ENCODE measurements around the gene CCDC154. TPM values are rescaled to one million over a fixed set of nuclear protein-coding genes. Genes with fewer than 3 reads are reported as not detected.
"Not testable (repeated sequence)": the region's sequence is repeated elsewhere in the genome, so short reads cannot be mapped to it uniquely, and the experiment has no call there.

CCDC154 gene
- total RNA-seq, 2 donors from 2014 or later, result 0.68 to 1.1 TPM

DNA sequence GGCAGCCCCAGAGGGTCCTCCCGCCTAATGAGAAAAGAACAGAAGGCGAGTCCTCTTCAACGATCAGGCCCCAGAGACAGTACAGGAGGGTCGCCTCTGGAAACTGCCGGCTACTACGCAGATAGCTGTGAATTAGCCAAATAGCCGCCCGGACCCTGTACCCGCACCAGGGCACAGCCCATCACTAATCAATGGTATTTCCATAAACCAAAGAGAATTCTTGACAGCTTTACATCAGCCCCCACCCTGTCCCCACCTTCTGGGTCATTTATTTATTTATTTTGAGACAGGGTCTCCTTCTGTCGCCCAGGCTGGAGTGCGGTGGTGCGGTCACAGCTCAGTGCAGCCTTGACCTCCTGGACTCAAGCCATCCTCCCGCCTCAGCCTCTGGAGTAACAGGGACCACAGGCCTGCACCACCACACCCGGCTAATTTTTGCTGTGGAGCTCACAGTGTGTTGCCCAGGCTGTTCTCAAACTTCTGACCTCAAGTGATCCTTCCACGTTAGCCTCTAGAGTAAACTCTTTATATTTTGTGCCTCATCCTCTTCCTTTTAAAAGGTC lies 31.3 kb upstream of the CCDC154 start:
- ATAC-seq (no peak), DNase-seq (no peak)
- intact Hi-C loops (cut with DNase I), result no loop called here

DNA sequence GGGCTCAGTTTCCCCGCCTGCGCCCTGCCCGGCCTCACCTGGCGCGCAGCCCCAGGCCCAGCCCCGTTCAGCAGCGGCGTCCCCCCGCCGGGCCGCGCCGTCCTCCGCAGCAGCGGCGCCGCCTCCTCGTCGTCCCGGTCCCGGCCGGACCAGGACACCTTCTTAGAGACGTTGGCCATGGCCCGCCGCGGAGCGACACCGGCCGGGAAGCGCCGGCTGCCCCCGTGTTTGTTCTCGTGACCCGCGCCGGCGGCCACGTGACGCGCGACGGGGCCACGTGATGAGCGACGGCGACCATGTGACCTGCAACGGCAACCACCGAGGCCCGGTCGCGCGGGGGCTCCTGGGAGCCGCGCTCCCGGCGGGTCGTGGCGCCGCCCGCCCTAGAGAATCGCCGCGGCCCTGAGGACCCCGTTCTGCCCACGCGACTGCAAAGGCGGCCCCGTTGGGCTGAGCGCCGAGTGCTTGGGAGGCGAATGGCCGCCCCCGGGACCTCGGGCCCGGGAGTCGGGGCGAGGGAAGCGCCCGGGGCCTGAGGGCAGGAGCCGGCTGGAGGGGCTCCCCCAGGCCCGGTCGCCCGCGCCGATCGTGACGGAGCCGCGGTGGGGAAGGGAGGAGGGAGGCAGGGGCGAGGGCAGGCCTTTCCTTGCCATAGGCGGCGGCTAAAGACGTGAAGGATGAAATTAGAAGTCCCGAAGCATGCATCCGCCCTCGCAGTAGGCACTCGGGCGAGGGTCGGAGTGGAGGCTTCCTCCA lies 30.6 kb upstream of the CCDC154 start, which contains the start of gene CLCN7:
Gene CLCN7, minus strand, starts transcription at position 233 of the 756 bp plus-strand sequence. Its CDS starts 54 bp downstream, at position 179.
- ATAC-seq, result peak; percentile 96 to 99
- intact Hi-C loops (cut with DNase I), result no loop called here
- peak; percentile 94 for DNase-seq

DNA sequence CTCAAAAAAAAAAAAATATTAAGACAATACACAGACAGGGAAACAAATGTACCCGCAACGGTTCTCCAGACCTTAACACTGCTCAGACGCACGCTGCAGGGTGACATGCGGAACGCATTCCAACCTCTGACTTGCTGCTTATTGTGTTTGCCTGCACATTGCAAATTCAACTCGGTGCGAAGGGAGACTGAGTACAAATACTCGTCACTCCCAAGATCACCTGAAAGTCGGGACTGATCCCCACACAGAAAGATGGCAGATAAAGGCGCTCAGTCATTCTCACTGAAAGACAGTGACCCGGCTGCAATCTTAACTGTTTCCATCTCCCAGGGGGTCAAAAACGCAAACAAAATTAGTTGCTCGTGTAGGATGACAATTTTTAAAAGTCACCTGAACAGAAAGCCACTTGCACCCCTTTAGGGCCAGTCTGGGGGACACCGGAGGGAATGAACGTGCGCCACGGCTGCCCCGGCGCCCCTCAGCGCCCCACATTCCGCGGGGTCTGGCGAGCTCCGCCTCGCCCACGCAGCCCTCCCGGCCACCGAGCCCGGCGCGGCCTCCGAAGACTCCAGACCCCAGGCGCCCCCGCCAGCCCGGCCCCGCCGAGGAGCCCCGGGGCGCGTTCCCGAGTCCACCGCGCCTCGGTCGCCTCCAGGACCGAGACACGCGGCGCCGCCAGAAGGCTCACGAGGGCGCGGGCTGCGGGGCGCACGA lies 29.9 kb upstream of the CCDC154 start:
- intact Hi-C loops (cut with DNase I), result no loop called here
- DNase-seq, result no peak
- peak in 1 of 2 donors; percentile 17 for ATAC-seq

DNA sequence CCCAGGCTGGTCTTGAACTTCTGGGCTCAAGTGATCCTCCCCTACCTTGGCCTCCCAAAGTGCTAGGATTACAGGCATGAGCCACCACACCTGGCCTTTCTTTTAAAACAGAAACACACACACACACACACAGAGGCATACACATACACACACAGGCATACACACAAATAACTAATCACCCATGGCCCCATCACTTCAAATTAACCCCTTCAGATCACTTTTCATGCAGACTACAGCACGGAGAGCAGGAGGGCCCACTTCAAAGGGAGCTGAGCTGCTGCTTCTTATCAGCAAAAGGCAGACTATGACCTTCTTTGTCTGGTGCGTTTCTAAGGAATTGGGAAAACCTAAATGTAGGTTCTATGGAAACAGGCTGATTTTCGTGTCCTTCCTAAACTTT lies 28.6 kb upstream of the CCDC154 start:
- intact Hi-C loops (cut with DNase I), result no loop called here
- DNase-seq (no peak), ATAC-seq (no peak)

DNA sequence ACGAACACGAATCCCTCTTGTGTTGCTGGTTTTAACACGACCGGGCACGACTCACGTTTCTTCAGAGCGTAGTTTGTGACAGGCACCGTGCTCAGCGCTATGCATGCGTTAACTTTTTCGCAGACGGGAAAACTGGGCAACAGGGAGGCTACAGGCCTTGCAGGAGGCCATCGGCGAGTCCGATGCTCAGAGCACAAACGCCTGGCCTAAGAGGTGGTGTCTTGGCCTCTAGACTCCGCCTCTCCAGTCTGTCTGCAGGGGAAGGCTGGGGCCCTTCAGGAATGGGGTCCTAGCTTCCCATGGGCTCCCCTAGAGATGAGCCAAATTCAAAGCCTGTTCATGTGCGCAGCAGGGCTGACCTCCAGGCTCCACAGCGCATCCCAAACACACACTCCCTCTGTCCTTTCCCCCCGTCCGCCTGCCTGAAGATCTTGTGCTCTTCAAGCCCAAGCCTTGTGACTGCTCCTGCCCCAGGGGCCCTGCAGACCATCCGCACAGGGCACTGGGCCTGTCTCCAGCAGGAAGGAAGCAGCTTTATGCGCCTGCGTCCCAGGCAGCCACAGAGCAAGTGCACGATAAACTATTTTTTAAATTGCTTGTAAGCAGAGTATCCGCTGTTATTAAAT lies 27.3 kb upstream of the CCDC154 start:
- ATAC-seq (no peak), DNase-seq (no peak)
- intact Hi-C loops (cut with DNase I), result no loop called here

DNA sequence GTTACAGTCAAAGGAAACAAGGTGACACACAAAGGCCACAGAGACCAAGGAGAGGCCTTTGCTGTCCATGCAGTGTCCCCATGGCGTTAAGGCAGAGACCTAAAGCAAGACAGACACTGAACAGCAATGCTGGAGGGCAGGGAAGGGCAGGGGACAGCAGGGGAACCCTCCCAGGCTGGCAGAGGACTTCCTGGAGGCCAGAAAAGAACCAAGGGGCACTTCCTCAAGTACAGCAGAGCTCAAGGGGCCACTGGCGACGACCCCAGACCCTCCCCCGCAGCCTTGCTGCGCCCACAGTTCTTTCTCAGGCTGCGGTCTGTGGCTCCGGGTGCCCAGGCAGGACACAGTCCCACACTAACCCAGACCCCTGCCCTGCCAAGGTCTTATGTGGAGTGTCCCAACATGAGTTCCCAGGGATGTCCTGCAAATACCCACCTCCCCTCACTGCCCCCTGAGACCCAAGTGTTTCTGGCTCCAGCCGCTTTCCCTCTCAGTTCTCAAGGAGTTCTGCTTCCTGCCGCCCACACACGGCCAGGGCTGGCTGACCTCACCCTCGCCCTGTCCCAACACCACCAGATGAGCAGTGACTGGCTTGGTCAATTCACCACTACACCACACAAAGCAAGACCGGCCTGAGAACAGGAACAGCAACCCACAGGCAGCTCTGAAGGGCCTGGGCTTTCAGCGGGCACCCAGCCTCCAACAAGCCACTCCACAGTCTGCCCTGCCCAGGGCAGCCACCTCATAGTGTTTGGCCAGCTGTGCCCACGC lies 26.3 kb upstream of the CCDC154 start:
- intact Hi-C loops (cut with DNase I), result no loop called here
- ATAC-seq, result peak in 1 of 2 donors; percentile 31
- no peak for DNase-seq

DNA sequence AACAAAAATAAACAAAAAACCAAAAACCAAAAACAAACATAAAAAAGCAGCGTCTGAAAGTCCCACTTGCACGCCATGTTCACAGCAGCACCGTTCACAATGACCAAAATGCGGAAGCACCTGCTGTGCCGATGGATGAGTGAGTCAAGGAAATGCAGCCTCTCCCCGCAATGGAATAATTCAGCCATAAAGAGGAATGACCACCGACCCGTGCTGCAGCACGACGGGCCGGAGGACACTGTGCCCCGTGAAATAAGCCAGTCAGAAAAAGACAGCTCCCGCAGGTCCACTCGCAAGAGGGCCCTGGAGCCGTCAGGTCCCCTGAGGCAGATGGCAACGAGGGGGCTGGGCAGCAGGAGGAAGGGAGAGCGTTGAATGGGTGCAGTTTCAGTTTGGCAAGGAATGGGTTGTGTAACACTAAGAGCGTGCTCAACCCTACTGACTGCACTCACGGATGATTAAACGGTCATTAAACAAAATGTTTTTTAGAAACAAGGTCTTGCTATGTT lies 25.4 kb upstream of the CCDC154 start:
- intact Hi-C loops (cut with DNase I), result no loop called here
- ATAC-seq, result no peak

DNA sequence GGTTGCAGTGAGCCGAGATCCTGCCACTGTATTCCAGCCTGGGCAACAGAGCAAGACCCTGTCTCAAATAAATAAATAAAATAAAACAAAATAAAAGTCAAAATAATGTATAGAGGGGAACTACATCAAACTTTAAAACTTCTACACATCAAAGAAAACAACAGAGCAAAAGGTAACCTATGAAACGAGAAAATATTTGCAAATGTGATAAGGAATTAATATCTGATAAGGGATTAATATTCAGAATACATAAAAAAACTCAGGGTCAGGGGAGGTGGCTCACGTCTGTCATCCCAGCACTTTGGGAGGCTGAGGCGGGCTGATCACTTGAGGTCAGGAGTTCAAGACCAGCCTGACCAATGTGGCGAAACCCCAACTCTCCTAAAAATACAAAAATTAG lies 24.8 kb upstream of the CCDC154 start:
- ATAC-seq; intact Hi-C loops (cut with DNase I); DNase-seq: not testable (repeated sequence)

More for the DNA sequence above, 25.4 kb upstream of the CCDC154 start:
- no peak for DNase-seq

DNA sequence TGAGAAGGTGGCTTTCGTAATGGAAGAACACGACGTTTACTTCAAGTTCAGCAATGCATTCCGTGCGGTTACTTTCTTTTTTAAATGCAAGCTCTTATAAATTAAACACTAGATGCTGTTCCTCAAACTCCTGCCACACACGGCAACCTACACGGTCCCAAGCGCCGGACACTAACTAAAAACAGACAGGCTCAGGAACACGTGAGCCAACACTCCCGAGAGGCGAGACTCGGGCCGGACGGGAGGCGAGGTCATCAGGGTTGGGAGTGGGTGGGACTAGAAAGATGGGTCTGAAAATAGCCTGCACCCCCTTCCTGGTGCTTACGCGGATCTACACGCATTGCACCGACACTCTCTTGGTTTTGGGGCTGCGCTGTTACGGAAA lies 24.1 kb upstream of the CCDC154 start:
- no peak for ATAC-seq
- no peak for DNase-seq
- intact Hi-C loops (cut with DNase I), result no loop called here

DNA sequence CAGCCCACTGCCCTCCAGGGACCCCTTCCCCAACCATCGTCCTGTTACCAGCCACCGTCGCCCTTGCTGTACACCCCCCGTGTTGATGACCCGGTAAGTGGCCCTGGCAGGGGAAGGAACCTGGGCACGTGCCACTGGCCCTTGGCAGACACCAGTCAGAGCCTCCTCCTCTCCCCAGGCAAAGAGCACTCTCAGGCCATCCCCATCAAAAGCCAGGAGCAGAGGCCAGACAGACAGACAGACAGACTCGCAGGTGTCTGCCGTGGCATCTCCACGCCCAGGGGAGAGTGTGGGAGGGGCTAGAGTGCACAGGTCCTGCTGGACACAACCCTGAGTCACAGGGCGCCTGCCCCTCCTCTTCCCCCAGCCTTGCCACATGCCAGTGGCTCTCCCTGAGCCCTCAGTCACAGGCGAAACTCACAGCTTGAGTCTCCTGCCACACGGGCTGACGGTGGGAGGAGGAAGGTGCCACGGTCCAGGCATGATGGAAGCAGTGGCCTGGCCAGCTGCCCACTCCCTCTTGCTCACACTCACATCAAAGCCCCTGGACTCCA lies 22.7 kb upstream of the CCDC154 start:
- DNase-seq (no peak), ATAC-seq (no peak)
- intact Hi-C loops (cut with DNase I), result no loop called here

DNA sequence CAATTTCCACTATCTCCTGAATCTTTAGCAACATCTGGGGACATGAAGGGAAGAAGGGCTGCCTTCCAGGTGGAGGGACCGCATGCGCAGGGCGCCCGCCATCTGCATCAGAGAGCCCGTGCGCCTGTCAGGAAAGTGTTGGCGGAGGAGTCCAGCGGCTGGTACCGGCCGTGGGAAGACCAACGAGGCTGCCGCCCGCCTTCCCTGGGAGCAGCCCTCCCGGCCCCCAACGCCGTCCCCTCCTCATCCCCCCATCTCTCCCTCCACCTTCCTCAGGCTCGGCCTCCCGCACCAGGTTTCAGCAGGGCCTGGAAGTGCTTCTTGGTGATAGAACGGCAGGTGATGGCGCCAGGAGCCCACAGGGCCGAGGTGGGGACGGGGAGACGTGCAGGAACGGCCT lies 21.7 kb upstream of the CCDC154 start:
- ATAC-seq (no peak), DNase-seq (no peak)
- intact Hi-C loops (cut with DNase I), result no loop called here

DNA sequence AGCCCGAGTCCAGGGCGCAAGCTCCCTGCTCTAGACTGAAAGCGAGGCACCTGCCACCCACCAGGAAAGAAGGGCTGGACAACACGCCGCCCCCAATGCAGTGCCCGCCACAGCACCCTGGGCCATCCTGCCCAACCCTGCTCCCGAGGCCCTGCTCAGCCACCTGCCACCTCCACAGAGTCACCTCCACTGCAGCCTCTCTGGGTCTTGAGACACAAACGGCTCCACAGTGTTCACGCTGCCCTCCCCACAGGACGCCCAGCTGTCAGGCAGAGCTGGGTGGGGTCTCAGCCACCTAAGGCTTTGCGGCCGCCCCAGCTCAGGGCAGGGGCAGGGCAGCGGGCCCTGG lies 21.2 kb upstream of the CCDC154 start:
- intact Hi-C loops (cut with DNase I), result no loop called here
- no peak for ATAC-seq
- no peak for DNase-seq

DNA sequence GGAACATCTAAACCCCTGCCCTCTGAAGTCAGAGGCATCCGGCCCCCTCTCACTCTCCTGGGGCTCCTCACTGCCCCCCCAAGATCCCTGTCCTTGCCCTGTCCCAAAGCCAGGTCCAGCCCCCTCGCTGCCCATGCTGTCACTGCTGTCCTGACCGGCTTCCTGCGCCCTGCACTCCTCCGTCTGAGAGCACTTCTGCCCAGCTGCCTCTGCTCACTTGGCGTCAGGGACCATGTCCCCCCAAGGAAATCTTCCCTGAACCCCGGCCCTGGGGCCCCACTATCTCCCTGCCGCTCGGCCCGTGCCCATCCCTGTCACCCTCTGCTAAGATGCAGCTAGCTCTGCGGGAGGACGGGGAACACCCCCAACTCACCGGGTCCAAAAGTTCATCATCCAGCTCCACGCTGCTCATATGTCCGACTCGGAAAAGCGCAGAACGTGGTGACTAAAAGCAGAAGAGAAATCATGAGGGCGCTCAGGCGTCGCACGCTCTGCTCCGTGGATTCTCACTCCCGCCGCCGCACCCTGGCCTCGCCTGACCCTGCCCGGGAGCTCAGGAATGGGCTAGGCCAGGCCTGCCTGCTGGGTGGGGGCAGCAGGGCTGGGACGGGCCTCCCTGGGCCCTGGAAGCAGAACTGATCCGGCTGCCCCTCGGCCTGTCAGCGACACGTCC lies 20.7 kb upstream of the CCDC154 start:
- intact Hi-C loops (cut with DNase I), result no loop called here
- DNase-seq (no peak), ATAC-seq (no peak)

DNA sequence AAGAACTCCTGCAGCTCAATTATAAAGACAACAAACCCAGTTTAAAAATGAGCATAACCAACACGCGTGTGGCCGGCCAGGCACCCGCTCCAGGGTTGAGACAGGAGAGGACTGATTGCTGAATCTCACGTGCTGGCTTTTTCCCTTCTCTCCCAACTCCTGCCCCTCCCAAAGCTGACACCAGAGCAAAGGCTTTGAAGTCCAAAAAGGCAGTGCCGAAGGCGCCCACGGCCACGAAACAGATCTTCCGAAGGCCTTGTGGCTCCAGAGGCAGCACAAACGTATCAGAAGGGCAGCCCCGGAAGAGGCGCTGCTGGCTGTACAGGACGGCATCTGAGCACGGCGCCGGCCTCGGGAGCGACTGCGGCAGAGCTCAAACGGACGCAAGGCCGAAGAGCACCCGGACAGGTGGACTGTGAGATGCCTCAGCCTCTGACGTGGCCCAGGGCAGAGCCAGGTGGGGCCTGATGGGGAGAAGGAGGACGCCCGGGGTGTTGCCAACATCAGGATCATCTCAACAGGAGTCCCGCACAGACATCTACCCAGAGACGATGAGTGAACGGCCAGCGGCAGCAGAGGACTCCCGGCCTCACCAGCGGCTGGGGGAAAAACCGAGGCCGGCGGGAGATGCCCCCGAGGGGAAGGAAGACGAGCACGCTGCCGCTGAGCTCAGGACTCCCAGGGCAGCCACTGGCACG lies 20.0 kb upstream of the CCDC154 start:
- intact Hi-C loops (cut with DNase I), result no loop called here
- ATAC-seq (no peak), DNase-seq (no peak)

DNA sequence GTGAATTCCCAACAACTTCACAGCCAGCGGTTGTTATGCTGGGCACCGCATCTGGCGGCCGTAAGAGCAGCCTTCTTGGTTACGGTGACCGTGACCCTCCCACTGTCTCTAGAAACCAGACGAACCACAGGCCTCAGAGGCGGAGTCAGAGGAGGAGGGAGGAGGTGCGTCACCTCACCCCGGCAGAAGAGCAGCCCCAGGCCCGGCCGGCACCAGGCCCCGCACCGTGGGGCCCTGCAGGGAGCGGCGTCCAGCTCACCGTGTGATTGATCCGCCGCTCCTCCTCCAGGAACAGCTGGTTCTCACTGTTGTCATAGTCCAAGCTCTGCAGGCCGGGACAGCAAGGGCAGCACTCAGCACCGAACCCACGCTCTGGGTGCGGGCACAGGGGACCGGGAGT lies 16.8 kb upstream of the CCDC154 start:
- DNase-seq, result no peak

DNA sequence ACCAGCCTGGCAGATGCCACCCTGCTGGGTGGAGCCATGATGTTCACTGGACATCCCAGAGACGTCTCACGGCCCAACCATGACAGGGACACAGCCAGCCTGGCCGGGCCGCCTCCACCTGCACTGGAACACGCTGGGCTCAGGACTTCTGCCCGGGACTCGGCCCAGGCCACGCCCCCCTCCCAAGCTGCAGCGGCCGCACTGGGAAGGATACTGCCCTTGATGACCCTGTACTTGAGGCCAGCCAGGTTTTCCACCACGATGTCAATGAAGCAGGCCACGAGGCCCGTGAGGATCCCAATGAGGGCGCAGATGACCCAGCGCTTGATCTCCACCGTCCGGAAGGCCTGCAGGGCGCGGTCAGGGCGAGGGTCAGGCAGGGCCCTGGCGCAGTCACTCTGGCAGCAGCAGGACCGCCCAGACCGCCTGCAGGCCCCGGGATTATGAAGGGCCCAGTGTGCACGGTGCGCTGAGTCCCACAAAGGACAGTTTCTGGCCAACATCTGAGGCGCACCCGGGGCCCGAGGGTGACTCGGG lies 16.3 kb upstream of the CCDC154 start:
- ATAC-seq (no peak), DNase-seq (no peak)
- intact Hi-C loops (cut with DNase I), result no loop called here

More for the DNA sequence above, 16.8 kb upstream of the CCDC154 start:
- no peak for ATAC-seq
- intact Hi-C loops (cut with DNase I), result no loop called here

DNA sequence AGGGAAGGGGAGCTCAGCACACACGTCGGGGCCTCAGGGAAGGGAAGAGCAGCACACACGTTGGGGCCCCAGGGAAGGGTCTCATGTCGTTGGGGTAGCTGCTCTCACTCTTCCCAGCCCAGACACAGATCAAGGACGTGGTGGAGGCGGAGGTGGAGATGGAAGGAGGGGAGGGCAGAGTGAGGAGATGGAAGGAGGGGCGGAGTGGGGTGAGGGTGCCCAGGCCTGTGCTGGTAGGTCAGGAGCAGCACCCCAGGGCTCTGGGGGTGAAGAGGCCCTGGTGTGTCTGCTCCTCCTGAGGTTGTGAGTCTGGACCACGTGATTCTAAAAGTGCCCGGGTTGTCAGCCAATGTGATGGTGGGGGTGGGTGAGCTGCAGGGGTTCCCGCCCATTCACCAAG lies 15.6 kb upstream of the CCDC154 start:
- intact Hi-C loops (cut with DNase I), result no loop called here
- ATAC-seq, result no peak
- no peak for DNase-seq

DNA sequence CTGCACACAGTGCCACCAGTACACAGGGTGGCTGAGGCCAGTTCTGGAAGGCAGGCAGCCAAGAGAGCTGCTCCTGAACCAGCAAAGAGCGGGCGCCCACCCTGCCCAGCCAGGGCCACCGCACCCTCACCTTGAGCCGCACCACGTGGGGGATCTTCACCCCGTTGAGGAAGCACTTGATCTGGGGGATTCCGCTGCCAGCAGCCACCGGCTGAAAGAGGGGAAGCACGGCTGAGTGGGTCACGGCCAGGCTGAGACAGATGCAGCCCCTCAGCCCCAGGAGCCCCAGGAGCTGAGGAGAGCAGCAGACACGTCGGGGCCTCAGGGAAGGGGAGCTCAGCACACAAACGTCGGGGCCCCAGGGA lies 14.6 kb upstream of the CCDC154 start:
- ATAC-seq (no peak), DNase-seq (no peak)
- intact Hi-C loops (cut with DNase I), result no loop called here
